PC-9 (cell line): Measurements from ENCODE around the gene TUBB4B. TPM values are rescaled to one million over a fixed set of nuclear protein-coding genes. Genes with fewer than 3 reads are reported as not detected.

Experiments used
- BruUV-seq: library from RNA; stranded (reverse); fragments of 400-500 nt; replicated peaks from 2 replicates; lab custom pipeline; 2021; lab: Mats Ljungman, UMichigan
- CTCF ChIA-PET: fragments of 300-600 bp; sonication (Branson Sonifier 250); formaldehyde crosslinking; loops from one replicate; lab custom pipeline; 2022; ENCODE audit warnings: antibody characterized with exemption; lab: Charles Lee
- POLR2A ChIA-PET: fragments of 300-600 bp; sonication (Branson Sonifier 250); formaldehyde crosslinking; loops from one replicate; lab custom pipeline; 2022; ENCODE audit warnings: antibody characterized with exemption; ENCODE audit not compliant: unreplicated experiment; lab: Charles Lee
- DNase-seq, 2 experiments: peaks; one replicate each; pipeline versions ENCODE4 v3.0.0 to v3.0.0-alpha.2; 2015 to 2022; ENCODE audit warnings: mixed read lengths in 1 of 2
- H2AFZ ChIP-seq: fragments of 200-600 bp; sonication (generic); 2 replicates; pipeline ENCODE4 v1.8.1; 2017; ENCODE audit warnings: antibody characterized with exemption
- H3F3A ChIP-seq: fragments of 200-600 bp; sonication (generic); 2 replicates; pipeline ENCODE4 v1.8.1; 2017; ENCODE audit warnings: antibody characterized with exemption, mild to moderate bottlenecking, low read depth; ENCODE audit not compliant: insufficient read depth
- H3K27ac ChIP-seq: fragments of 200-600 bp; sonication (generic); 2 replicates; pipeline ENCODE4 v1.6.1; 2016; ENCODE audit warnings: mixed run types
- H3K27me3 ChIP-seq: fragments of 200-600 bp; sonication (generic); 2 replicates; pipeline ENCODE4 v1.6.1; 2016; ENCODE audit warnings: low read depth, mixed run types; ENCODE audit not compliant: insufficient read depth
- H3K36me3 ChIP-seq: fragments of 200-600 bp; sonication (generic); 2 replicates; pipeline ENCODE4 v1.6.1; 2016; ENCODE audit warnings: low read depth, mixed run types
- H3K4me1 ChIP-seq: fragments of 200-600 bp; sonication (generic); replicated peaks from 2 replicates; pipeline ENCODE4 v1.6.1; 2016; ENCODE audit warnings: mixed run types; ENCODE audit not compliant: insufficient read depth
- H3K4me2 ChIP-seq: fragments of 200-600 bp; sonication (generic); 2 replicates; pipeline ENCODE4 v1.6.1; 2017; ENCODE audit warnings: mixed run types
- H3K4me3 ChIP-seq: fragments of 200-600 bp; sonication (generic); 2 replicates; pipeline ENCODE4 v1.6.1; 2016; ENCODE audit warnings: mixed run types
- H3K79me2 ChIP-seq: fragments of 200-600 bp; sonication (generic); 2 replicates; pipeline ENCODE4 v1.6.1; 2017; ENCODE audit warnings: low read depth, mixed run types
- H3K9me2 ChIP-seq: fragments of 200-600 bp; sonication (generic); 2 replicates; pipeline ENCODE4 v1.8.1; 2017; ENCODE audit warnings: mild to moderate bottlenecking; ENCODE audit not compliant: insufficient read depth
- H3K9me3 ChIP-seq: fragments of 200-600 bp; sonication (generic); 2 replicates; pipeline ENCODE4 v1.8.1; 2016; ENCODE audit warnings: low read depth; ENCODE audit not compliant: insufficient read depth
- H4K20me1 ChIP-seq: fragments of 200-600 bp; sonication (generic); 2 replicates; pipeline ENCODE4 v1.8.1; 2017; ENCODE audit not compliant: insufficient read depth
- CTCF ChIP-seq: fragments of 200-600 bp; sonication (generic); conservative IDR thresholded peaks from 2 replicates; pipeline ENCODE4 v1.6.1; 2017; ENCODE audit warnings: mixed run types, antibody characterized with exemption, mild to moderate bottlenecking, moderate library complexity
- EZH2 ChIP-seq: fragments of 200-600 bp; sonication (generic); IDR thresholded peaks from 2 replicates; pipeline ENCODE4 v1.8.0; 2017; ENCODE audit warnings: antibody characterized with exemption, low read depth
- intact Hi-C: fragments of 100-400 bp; cut with micrococcal nuclease; formaldehyde crosslinking; loops from one replicate; pipeline ENCODE4 v1.10.0; 2022; ENCODE audit not compliant: unreplicated experiment
- total RNA-seq: library from RNA; stranded (reverse); gene quantifications from 2 replicates; pipeline ENCODE4 v1.2.3, GENCODE V29; 2021

The TUBB4B gene
- total RNA-seq, 1 experiment from 2014 or later, result 494 TPM

DNA sequence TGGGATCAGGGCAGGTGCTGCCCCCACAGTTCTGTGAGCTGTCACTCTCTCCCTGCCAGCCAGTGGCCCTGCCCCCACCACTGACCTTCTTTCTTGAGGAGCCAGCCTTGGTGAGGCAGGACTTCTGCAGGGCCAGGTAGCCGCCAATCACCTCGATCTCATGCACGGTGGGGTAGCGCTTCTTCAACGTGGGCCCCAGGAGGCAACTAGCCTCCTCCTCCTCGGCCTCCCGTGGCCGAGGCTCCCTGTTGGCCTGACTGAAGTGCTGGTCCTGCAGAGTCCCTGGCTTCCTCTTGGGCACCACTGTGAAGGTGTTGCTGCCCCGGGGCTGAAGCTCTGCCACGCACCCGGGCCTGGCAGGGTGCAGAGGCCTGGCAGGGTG is 42.2 kb upstream of the TUBB4B start:
- no peaks in the 10 kb centered on the region for H3K9me3 ChIP-seq
- H3K36me3 ChIP-seq, result no peaks in the 10 kb centered on the region
- H2AFZ ChIP-seq, result no peak overlapping the region
- TF ChIP-seq CTCF, result no peak
- no peak for TF ChIP-seq EZH2
- BruUV-seq, result no TSS peak
- H3K9me2 ChIP-seq, result no peaks in the 10 kb centered on the region
- H3K4me3 ChIP-seq, result peak overlapping the region; percentile 64; the same call in 1 of the 2 replicates
- H3K4me2 ChIP-seq, result peak overlapping the region; percentile 82
- peaks cover 47% of the 10 kb centered on the region for H4K20me1 ChIP-seq
- no peak overlapping the region for H3K27ac ChIP-seq
- H3K79me2 ChIP-seq, result peaks cover 76% of the 10 kb centered on the region
- intact Hi-C loops, result loop anchor here (1.0 to 2.0 kb wide), 2 partner anchors 24 to 70 kb away; no protein-coding TSS in a partner anchor
- CTCF ChIA-PET, result no interaction called here
- DNase-seq, result peak in 1 of 2 experiments; percentile 44
- no peaks in the 10 kb centered on the region for H3K27me3 ChIP-seq
- POLR2A ChIA-PET, result interaction anchor here (0.5 to 1.1 kb wide), 3 partner anchors 48 to 421 kb away, joined by 6 to 26 read pairs (median 23); no protein-coding TSS in a partner anchor
- peaks cover 68% of the 10 kb centered on the region for H3K4me1 ChIP-seq
- H3F3A ChIP-seq, result peaks cover 39% of the 10 kb centered on the region; the same call in 1 of the 2 replicates

- Histone ChIP-seq H3K9me2 (no peaks in the 10 kb centered on the region), H3K27ac (no peak overlapping the region), H3K36me3 (no peaks in the 10 kb centered on the region), H3K4me1 (peaks cover 70% of the 10 kb centered on the region), H3K79me2 (peaks cover 78% of the 10 kb centered on the region), H4K20me1 (peaks cover 43% of the 10 kb centered on the region), H3K9me3 (no peaks in the 10 kb centered on the region), H3K4me2 (peak overlapping the region; percentile 82), H2AFZ (no peak overlapping the region), H3K27me3 (no peaks in the 10 kb centered on the region), H3K4me3 (peak overlapping the region; percentile 64), H3F3A (peaks cover 45% of the 10 kb centered on the region; the same call in 1 of the 2 replicates)
- no peak for DNase-seq
- BruUV-seq, result TSS peak; percentile 10
- POLR2A ChIA-PET, result interaction anchor here (0.6 kb wide), 1 partner anchor 69 kb away, joined by 6 read pairs; no protein-coding TSS in a partner anchor
- intact Hi-C loops, result loop anchor here (1.0 to 2.0 kb wide), 3 partner anchors 10 to 71 kb away; a partner anchor contains a TSS
- TF ChIP-seq CTCF, result no peak
- no peak for TF ChIP-seq EZH2
- CTCF ChIA-PET, result no interaction called here
Observed at GRCh38 chr9:137199411-137200121, 41.5 kb upstream of the TUBB4B start.

DNA sequence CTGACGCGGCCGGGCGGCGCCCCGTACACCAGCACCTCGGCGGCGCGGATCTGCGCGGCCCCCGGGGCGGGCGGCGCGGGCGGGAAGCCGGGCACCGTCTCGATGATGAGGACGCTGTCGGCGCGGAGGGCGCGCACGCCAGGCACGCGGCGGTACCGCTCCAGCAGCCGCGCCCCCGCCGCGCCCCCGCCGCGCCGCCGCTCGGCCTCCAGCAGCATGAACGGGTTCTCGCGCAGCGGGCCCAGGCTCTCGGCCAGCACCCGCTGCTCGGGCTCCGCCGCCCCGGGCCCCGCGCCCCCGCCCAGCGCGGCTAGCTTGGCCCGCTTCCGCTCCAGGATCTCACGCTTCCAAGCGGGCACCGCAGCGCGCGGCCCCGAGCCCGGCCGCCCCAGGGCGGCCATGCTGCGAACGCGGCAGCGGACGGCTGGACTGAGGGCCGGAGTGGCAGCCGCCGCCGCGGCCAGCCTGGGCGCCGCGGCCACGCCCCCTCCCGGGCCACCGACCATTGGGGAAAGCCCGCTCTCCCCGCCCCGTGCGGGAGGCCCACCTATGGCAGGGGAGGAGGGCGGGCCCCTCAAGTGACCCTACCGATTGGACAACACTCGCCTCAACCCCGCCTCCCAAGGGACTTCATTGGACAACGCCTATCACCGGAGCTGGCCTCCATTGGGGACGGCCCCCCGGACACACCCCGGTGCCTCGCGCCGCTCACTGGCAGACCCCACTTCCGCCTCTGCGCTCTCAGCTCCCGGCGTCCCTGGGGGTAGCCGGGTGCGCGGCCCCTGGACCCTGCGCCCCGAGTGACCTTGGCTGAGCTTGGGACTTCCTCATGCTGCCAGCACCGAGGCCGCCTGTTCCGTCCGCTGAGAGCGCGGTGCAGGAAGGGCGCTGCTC is 40.5 kb upstream of the TUBB4B start, which contains the start of gene TPRN:
TPRN (minus strand) TSS at position 431 of the 894 bp plus-strand sequence; CDS start at position 401, 30 bp downstream.
- ChIA-PET CTCF (interaction anchor here (0.6 to 0.9 kb wide), 5 partner anchors 12 to 81 kb away, joined by 3 to 9 read pairs (median 5); partner anchors contain the start of genes ANAPC2, RNF224 and SSNA1), POLR2A (interaction anchor here (0.6 to 1.0 kb wide), 10 partner anchors 12 to 470 kb away, joined by 3 to 20 read pairs (median 5); partner anchors contain the start of genes ANAPC2, CYSRT1, RNF224 and SSNA1)
- Histone ChIP-seq H3K9me3 (no peaks in the 10 kb centered on the region), H3K4me1 (peaks cover 61% of the 10 kb centered on the region), H3F3A (peaks cover 42% of the 10 kb centered on the region; the same call in 1 of the 2 replicates), H3K9me2 (no peaks in the 10 kb centered on the region), H3K27ac (no peak within 1 kb of the TSS), H3K4me2 (peak within 1 kb of the TSS; percentile 98), H2AFZ (no peak within 1 kb of the TSS), H3K27me3 (no peaks in the 10 kb centered on the region), H3K79me2 (peaks cover 78% of the 10 kb centered on the region), H4K20me1 (peaks cover 35% of the 10 kb centered on the region), H3K4me3 (peak within 1 kb of the TSS; percentile 81), H3K36me3 (no peaks in the 10 kb centered on the region)
- TF ChIP-seq EZH2 (no peak), CTCF (no peak)
- DNase-seq, result peak; percentile 97 to 100
- intact Hi-C loops, result loop anchor here (1.0 to 2.0 kb wide), 2 partner anchors 11 to 16 kb away; a partner anchor contains a TSS
- no TSS peak for BruUV-seq
